HS-27A (cell line): ENCODE data around the gene CELA3B.
"Not testable (repeated sequence)": the region's sequence is repeated elsewhere in the genome, so short reads cannot be mapped to it uniquely, and the experiment has no call there.

Source experiments
- DNase-seq: peaks from one replicate; pipeline ENCODE4 v3.0.0-alpha.2; 2012; ENCODE audit warnings: low read depth, missing footprints

Gene CELA3B

GRCh38 chr1:22007262-22007661, 30.4 kb downstream of the CELA3B start:
- DNase-seq: not testable (repeated sequence)

GRCh38 chr1:22009566-22009965, 32.7 kb downstream of the CELA3B start:
- not testable (repeated sequence) for DNase-seq

GRCh38 chr1:22012752-22013151, 35.9 kb downstream of the CELA3B start:
- not testable (repeated sequence) for DNase-seq

GRCh38 chr1:22014575-22015206, 37.9 kb downstream of the CELA3B start:
- DNase-seq: not testable (repeated sequence)

- DNase-seq: peak; percentile 49
Measured at GRCh38 chr1:22018583-22019559, 42.0 kb downstream of the CELA3B start.

GRCh38 chr1:22021061-22021460, 44.2 kb downstream of the CELA3B start:
- DNase-seq: no peak

GRCh38 chr1:22024485-22025367, 47.9 kb downstream of the CELA3B start:
- DNase-seq: no peak

GRCh38 chr1:22025368-22026155, 48.7 kb downstream of the CELA3B start:
- peak; percentile 77 for DNase-seq

- DNase-seq: no peak
Measured at GRCh38 chr1:22026924-22027289, 50.1 kb downstream of the CELA3B start.

GRCh38 chr1:22030057-22030456, 53.2 kb downstream of the CELA3B start:
- no peak for DNase-seq

GRCh38 chr1:22030473-22030872, 53.7 kb downstream of the CELA3B start:
- DNase-seq: no peak

GRCh38 chr1:22031214-22031962, 54.6 kb downstream of the CELA3B start:
- DNase-seq: no peak

- DNase-seq: not testable (repeated sequence)
Measured at GRCh38 chr1:22034834-22035233, 58.0 kb downstream of the CELA3B start.

- DNase-seq: no peak
Measured at GRCh38 chr1:22037520-22037919, 60.7 kb downstream of the CELA3B start.

- DNase-seq: no peak
Measured at GRCh38 chr1:22038036-22038435, 61.2 kb downstream of the CELA3B start.
